BLaER1 (cell line): ENCODE data around the gene PLCB2.
A peak's percentile ranks its signal among the peaks of the same experiment; 100 is the strongest.

Source experiments
- H3K27ac ChIP-seq: shearing (Covaris generic); formaldehyde crosslinking; 2 replicates; pipeline ENCODE4 v1.8.1; 2022
- H3K27me3 ChIP-seq: shearing (Covaris generic); formaldehyde crosslinking; 2 replicates; pipeline ENCODE4 v1.8.1; 2022
- H3K36me3 ChIP-seq: shearing (Covaris generic); formaldehyde crosslinking; 2 replicates; pipeline ENCODE4 v1.8.1; 2022
- H3K4me1 ChIP-seq: shearing (Covaris generic); formaldehyde crosslinking; 2 replicates; pipeline ENCODE4 v1.8.1; 2022
- H3K4me2 ChIP-seq: shearing (Covaris generic); formaldehyde crosslinking; 2 replicates; pipeline ENCODE4 v1.8.1; 2022
- H3K4me3 ChIP-seq: shearing (Covaris generic); formaldehyde crosslinking; 2 replicates; pipeline ENCODE4 v1.8.1; 2022
- H3K9ac ChIP-seq: shearing (Covaris generic); formaldehyde crosslinking; 2 replicates; pipeline ENCODE4 v1.8.1; 2022
- H3K9me3 ChIP-seq: shearing (Covaris generic); formaldehyde crosslinking; 2 replicates; pipeline ENCODE4 v1.8.1; 2022
- H4K20me1 ChIP-seq: shearing (Covaris generic); formaldehyde crosslinking; 2 replicates; pipeline ENCODE4 v1.8.1; 2022
- Cebpa-rat ChIP-seq: shearing (Covaris generic); IDR thresholded peaks from 2 replicates; pipeline ENCODE4 v1.8.1; 2022

Gene PLCB2

DNA sequence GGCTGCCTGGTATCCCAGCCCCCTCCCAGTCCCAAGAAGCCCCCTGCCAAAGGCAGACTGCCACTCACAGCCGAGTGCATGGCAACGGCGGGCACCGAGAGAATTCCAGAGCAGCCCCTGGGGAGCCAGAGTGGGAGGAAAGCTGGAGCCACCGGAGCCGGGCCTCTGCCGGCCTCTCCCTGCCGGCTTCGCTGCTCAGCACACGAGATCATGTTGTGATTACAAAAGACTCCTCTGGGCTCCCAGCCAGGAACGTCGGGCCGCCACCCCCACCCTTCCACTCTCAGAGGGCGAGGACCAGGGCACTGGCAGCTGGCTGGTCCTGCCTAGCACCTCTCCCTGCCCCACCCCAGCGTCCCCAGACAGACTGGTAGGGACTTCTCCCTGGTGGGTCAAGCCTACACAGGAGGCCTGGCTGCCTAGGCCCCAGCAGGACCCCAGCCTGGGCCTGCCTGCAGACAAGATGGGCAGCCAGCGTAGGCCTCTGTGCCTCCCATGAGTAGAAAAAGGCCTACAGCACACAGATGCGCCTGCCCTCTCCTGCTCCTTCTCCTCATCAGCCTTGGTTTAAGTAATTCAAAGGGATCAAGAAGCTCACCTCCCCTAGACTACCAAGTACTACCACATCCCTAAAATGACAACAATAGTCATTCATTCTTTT, 33.1 kb upstream of the PLCB2 start, which contains the start of gene CCDC9B:
CCDC9B (minus strand) TSS at position 200 of the 661 bp plus-strand sequence; CDS start at position 80, 120 bp downstream.
- TF ChIP-seq Cebpa-rat = no peak
- Histone ChIP-seq H3K27ac (peak within 1 kb of the TSS; percentile 68), H3K9me3 (no peaks in the 10 kb centered on the region), H3K4me1 (peaks cover 81% of the 10 kb centered on the region), H3K36me3 (no peaks in the 10 kb centered on the region), H3K27me3 (no peaks in the 10 kb centered on the region), H4K20me1 (no peaks in the 10 kb centered on the region), H3K4me3 (peak within 1 kb of the TSS; percentile 40), H3K4me2 (peak within 1 kb of the TSS; percentile 97), H3K9ac (peak within 1 kb of the TSS; percentile 70)

DNA sequence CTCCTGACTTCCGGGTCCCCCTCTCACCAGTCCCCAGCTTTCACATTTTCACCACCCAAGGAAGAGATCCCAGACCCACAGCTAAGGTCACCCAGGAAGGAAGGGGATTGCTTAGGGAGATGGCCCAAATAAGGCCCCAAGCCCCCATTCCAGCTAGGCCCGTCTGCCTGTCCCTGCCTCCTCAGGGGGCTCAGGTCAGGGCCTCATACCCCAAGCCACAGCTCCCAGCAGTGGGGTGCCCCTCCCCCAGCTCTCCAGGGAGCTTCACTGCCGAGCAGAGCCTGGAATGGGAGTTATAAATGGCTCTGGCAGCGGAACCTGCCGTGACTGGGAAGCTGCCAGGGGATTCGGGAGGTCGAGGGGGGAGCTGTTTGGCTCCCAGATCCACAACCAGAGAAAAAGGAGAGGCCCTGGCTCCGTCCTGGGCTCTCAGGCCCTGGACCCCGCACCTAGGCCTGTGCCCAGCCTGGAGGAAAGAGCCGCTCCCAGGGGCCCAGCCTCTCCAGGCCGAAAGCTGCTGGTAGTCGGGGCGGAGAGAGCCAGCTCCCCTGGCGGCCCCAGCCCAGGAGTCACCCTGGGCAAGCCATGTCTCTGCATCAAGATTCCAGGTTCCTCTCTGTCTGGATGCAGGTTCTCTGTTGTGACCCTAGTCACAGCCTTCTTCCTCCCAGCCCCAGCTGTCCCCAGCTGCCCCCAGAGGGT, 32.5 kb upstream of the PLCB2 start:
- no peak for TF ChIP-seq Cebpa-rat
- Histone ChIP-seq H3K36me3 (no peaks in the 10 kb centered on the region), H3K9me3 (no peaks in the 10 kb centered on the region), H3K27ac (peak overlapping the region; percentile 68), H4K20me1 (no peaks in the 10 kb centered on the region), H3K4me1 (peaks cover 85% of the 10 kb centered on the region), H3K27me3 (no peaks in the 10 kb centered on the region), H3K9ac (peak overlapping the region; percentile 70), H3K4me2 (peak overlapping the region; percentile 97), H3K4me3 (peak overlapping the region; percentile 40)

DNA sequence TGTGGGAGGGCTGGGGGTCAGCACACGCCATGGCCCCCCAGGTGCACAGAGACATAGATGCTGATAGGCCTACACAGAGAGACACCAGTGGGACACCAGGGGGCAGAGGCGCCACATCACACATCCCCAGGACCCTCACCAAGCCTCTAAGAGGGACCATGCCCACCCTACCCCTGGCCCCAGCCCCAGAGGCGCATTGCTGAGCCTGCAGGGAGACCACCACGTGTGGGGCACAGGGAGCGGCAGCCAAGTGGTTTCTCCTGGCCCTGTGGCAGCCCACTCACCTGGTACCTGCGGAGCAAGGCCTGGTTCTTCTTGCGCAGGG, 31.8 kb upstream of the PLCB2 start:
- Histone ChIP-seq H3K9ac (peak overlapping the region; percentile 70), H3K4me2 (peak overlapping the region; percentile 97), H3K36me3 (no peaks in the 10 kb centered on the region), H3K27ac (peak overlapping the region; percentile 68), H3K4me3 (peak overlapping the region; percentile 40; the same call in 1 of the 2 replicates), H3K9me3 (no peaks in the 10 kb centered on the region), H4K20me1 (no peaks in the 10 kb centered on the region), H3K27me3 (no peaks in the 10 kb centered on the region), H3K4me1 (peaks cover 85% of the 10 kb centered on the region)
- TF ChIP-seq Cebpa-rat = no peak

DNA sequence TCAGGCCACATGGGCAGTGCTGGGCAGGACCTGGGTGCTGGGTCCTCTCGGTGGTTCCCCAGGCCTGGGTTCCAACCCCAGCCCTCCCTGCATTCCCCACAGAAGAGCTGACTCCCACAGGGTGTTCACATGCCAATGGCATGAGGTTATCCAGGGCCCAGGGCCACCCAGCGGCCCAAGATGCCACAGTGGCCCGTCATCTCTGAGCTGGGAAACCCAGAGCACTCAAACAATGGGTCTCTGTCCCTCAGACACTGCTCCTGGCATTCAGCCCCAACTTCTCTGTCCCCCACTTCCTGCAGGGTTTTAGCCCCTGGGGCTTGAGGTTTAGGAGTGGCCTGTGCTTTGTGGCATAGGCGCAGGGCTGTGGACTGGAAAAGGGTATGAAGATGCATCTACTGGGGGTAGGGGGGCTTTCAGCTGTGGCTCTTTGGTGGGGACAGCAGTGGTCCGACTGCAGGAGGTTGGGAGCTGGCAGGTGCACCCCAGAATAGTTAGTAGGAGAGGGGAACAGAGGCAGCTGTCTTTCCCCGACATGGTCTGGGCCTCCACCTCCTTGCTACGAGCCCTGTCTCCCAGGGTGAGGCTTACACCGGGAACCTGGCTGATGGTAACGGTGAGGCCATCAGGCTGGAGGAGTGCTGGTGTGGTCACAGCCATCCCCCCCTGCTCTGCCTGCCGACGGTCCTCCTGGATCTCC, 31.3 kb upstream of the PLCB2 start:
- no peaks in the 10 kb centered on the region for H3K27me3 ChIP-seq
- no peaks in the 10 kb centered on the region for H3K9me3 ChIP-seq
- H3K4me3 ChIP-seq = no peak overlapping the region
- H3K27ac ChIP-seq = peak overlapping the region; percentile 68
- no peak for TF ChIP-seq Cebpa-rat
- no peaks in the 10 kb centered on the region for H3K36me3 ChIP-seq
- peaks cover 85% of the 10 kb centered on the region for H3K4me1 ChIP-seq
- peak overlapping the region; percentile 70; the same call in 1 of the 2 replicates for H3K9ac ChIP-seq
- H3K4me2 ChIP-seq = peak overlapping the region; percentile 97
- H4K20me1 ChIP-seq = no peaks in the 10 kb centered on the region

DNA sequence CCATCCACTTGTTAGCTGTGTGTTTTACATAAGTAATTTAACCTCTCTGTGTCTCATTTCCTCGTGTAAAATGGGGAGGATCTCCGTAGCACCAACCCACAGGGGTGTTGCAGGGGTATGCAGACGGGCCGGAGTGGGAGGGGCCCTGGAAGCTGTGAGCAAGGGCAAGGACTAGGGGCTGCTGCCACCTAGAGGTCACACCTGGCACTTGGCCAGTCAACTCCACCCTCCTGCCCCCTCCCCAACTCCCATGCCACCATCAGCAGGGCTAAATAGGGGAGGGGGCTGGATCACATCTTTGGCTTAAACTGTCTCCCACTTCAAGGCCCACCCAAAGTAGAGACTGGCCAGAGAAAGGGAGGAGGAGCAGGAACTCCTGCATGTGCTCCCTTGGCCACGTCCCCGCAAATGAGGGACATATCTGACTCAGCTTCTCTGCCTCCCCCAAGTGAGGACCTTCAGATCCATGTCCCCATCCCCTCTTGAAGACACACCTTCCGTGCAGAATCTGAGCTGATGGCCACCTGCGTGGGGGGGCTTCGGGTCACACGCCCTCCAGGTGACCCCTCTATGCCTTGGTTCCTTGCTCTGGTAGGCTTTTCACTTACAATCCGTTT, 30.4 kb upstream of the PLCB2 start:
- Histone ChIP-seq H3K27me3 (no peaks in the 10 kb centered on the region), H3K27ac (0 out of 2 replicates have a peak overlapping the region, but pooled peaks have one; percentile 39), H4K20me1 (no peaks in the 10 kb centered on the region), H3K4me3 (no peak overlapping the region), H3K9me3 (no peaks in the 10 kb centered on the region), H3K9ac (no peak overlapping the region), H3K36me3 (no peaks in the 10 kb centered on the region), H3K4me1 (peaks cover 85% of the 10 kb centered on the region), H3K4me2 (peak overlapping the region; percentile 97)
- TF ChIP-seq Cebpa-rat = no peak

DNA sequence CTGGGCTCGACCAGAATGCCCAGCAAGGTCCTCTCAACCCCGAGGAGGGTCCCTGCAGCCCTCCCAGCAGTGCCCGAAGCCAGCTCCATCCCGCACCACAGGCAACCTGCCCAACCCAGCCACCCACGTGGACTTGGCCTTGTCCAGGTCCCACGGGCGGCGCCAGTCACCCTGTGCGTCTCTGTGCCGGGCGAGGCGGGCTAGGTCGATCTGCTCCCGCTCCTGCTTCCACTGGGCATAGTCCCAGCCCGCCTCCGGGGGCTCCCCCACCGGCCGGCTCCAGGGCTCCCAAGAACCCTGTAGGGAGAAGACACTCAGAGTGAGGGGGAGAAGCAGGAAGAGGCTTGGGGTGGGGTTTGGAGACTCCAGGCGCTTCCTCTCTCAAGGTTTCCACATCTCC, 29.9 kb upstream of the PLCB2 start:
- H3K4me2 ChIP-seq = peak overlapping the region; percentile 97
- no peak for TF ChIP-seq Cebpa-rat
- no peak overlapping the region for H3K4me3 ChIP-seq
- H3K27ac ChIP-seq = peak overlapping the region; percentile 39
- no peaks in the 10 kb centered on the region for H3K36me3 ChIP-seq
- H3K9ac ChIP-seq = peak overlapping the region; percentile 46
- peaks cover 87% of the 10 kb centered on the region for H3K4me1 ChIP-seq
- no peaks in the 10 kb centered on the region for H4K20me1 ChIP-seq
- H3K9me3 ChIP-seq = no peaks in the 10 kb centered on the region
- no peaks in the 10 kb centered on the region for H3K27me3 ChIP-seq

DNA sequence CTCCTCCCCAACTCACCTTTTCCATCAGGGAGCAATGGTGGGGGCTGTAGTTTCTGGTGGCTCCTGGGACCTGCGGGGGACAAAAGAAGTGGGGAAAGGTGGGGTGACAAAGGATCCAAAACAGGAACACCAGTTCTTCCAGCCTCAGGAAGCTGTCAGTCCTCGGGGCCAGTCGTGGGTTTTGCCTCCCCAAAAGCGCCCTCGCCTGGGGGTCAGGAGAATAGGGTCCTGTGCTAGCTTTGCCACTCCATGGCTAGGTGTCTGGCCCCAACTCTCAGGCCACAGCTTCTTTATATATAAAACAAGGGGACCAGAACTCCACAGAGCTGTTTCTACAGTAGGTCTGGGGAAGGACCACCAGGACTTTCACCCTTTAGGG, 29.0 kb upstream of the PLCB2 start:
- peaks cover 96% of the 10 kb centered on the region for H3K4me1 ChIP-seq
- TF ChIP-seq Cebpa-rat = no peak
- H3K9ac ChIP-seq = peak overlapping the region; percentile 46; the same call in 1 of the 2 replicates
- H3K9me3 ChIP-seq = no peaks in the 10 kb centered on the region
- no peaks in the 10 kb centered on the region for H4K20me1 ChIP-seq
- peak overlapping the region; percentile 97 for H3K4me2 ChIP-seq
- no peaks in the 10 kb centered on the region for H3K27me3 ChIP-seq
- peak overlapping the region; percentile 46; the same call in 1 of the 2 replicates for H3K4me3 ChIP-seq
- H3K27ac ChIP-seq = peak overlapping the region; percentile 39; the same call in 1 of the 2 replicates
- no peaks in the 10 kb centered on the region for H3K36me3 ChIP-seq

DNA sequence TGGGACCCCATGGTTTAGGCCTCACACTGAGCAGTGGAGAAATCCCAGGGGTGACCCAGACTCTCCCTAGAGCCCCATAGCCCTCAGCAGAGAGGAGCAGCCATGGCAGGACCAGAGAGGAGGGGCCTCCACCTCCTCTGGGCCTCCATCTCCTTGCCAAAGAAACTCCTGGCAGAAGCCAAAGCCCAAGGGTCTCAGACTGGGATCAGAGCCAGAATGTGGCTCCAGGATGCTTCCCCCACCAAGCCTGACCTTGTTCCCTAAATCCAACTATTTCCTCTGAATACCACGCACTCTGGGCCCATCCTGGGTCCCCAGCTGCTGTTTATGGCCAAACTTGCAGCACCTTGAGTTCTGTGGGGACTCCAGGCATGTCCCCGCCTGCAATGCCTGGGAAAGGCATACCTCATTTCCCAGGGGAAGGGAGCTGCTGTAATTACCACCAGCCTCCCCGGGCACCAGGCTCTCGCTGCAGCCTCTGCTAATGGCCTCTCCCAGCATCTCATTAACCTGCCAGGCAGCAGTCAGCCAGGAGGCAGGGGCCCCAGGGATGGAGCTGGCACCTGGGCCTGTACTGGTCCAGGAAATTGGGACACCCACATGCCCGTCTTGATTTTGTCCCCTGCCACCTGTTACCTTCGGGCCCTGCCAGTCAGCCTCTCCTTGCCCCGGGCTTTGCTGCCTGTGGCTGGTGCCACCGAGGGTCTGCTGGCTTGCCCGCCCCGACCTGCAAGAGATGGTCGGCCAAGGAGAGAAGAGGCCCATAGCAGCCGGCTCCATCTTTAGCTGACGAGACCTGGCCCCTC, 28.4 kb upstream of the PLCB2 start:
- H3K36me3 ChIP-seq = no peaks in the 10 kb centered on the region
- H4K20me1 ChIP-seq = no peaks in the 10 kb centered on the region
- TF ChIP-seq Cebpa-rat = no peak
- no peaks in the 10 kb centered on the region for H3K9me3 ChIP-seq
- no peaks in the 10 kb centered on the region for H3K27me3 ChIP-seq
- peak overlapping the region; percentile 8; the same call in 1 of the 2 replicates for H3K27ac ChIP-seq
- H3K9ac ChIP-seq = 0 out of 2 replicates have a peak overlapping the region, but pooled peaks have one; percentile 46
- H3K4me2 ChIP-seq = peak overlapping the region; percentile 97
- peaks cover 100% of the 10 kb centered on the region for H3K4me1 ChIP-seq
- H3K4me3 ChIP-seq = peak overlapping the region; percentile 46; the same call in 1 of the 2 replicates
